Aorta (tissue), 5 donors: ENCODE measurements around the gene BTF3L4. TPM values are rescaled to one million over a fixed set of nuclear protein-coding genes. Genes with fewer than 3 reads are reported as not detected.
"Not testable (repeated sequence)": the region's sequence is repeated elsewhere in the genome, so short reads cannot be mapped to it uniquely, and the experiment has no call there.

Experiments
- ATAC-seq: fragments of 200-7000 bp; cut with Tn5 transposase; one replicate; pipeline ENCODE4 v1.9.1; 2022; ENCODE audit warnings: moderate library complexity; ENCODE audit not compliant: low FRiP score
- DNase-seq, 2 donors: peaks; one replicate each; pipeline ENCODE4 v3.0.0-alpha.2; 2020
- H3K27ac ChIP-seq, 2 donors: one replicate each; pipeline ENCODE4 v1.5.1; 2013; ENCODE audit warnings: low read length in 2 of 2, mild to moderate bottlenecking in 2 of 2, moderate library complexity in 2 of 2, control low read depth in 1 of 2, inconsistent platforms in 1 of 2, low read depth in 1 of 2
- H3K27me3 ChIP-seq, 2 donors: one replicate each; pipeline ENCODE4 v1.6.1; 2013; ENCODE audit warnings: control low read depth in 1 of 2, low read length in 1 of 2, mild to moderate bottlenecking in 1 of 2, moderate library complexity in 1 of 2; ENCODE audit not compliant: insufficient read depth in 2 of 2, control insufficient read depth in 1 of 2
- H3K36me3 ChIP-seq, 2 donors: one replicate each; pipeline ENCODE4 v1.6.1; 2013; ENCODE audit warnings: control low read depth in 1 of 2, low read length in 1 of 2, mild to moderate bottlenecking in 1 of 2; ENCODE audit not compliant: insufficient read depth in 2 of 2, control insufficient read depth in 1 of 2
- H3K4me1 ChIP-seq, 2 donors: one replicate each; pipeline ENCODE4 v1.6.1; 2013; ENCODE audit warnings: low read length in 2 of 2, control low read depth in 1 of 2, mild to moderate bottlenecking in 1 of 2, moderate library complexity in 1 of 2; ENCODE audit not compliant: insufficient read depth in 2 of 2, control insufficient read depth in 1 of 2
- H3K4me3 ChIP-seq, 2 donors: one replicate each; pipeline ENCODE4 v1.5.1; 2013; ENCODE audit warnings: low read length in 2 of 2, control low read depth in 1 of 2, mild to moderate bottlenecking in 1 of 2
- H3K9me3 ChIP-seq: one replicate; pipeline ENCODE4 v1.6.1; 2013; ENCODE audit warnings: mild to moderate bottlenecking, low read length; ENCODE audit not compliant: control insufficient read depth
- WGBS, 2 donors: extraction: QIAGEN DNeasy Blood & Tissue Kit; methylation state at CpG; one replicate each; pipeline ENCODE4 v1.1.7; 2013; 5-methylcytosine and 5-hydroxymethylcytosine counted together
- intact Hi-C, 2 donors: fragments of 100-400 bp; cut with DNase I; formaldehyde crosslinking; loops; one replicate each; pipeline versions ENCODE4 v1.14.2 to v1.15.0; 2022
- polyA plus RNA-seq, 2 donors: library from polyadenylated mRNA; stranded (reverse); fragments of 200-250 nt; gene quantifications; one replicate each; pipeline ENCODE4 v1.2.3, GENCODE V29; 2013
- total RNA-seq, 2 donors: library from RNA; stranded (reverse); fragmentation: NEBNext Ultra II Directional; extraction: Animal tissue kit (Norgen Biotek cat#: 25700); gene quantifications; one replicate each; pipeline ENCODE4 v1.2.1, GENCODE V29; 2021
- donor health status: healthy with polysubstance abuse.
- donor health status: Bipolar disorder and iron deficiency.
- donor health status: DM: no; HTN: no; CAD: no.
- donor health status: DM: no; HTN: no; CAD: no.
- donor health status: DM: yes; HTN: yes; CAD: no.

Gene BTF3L4
- total and polyA plus RNA-seq, 4 donors = 33.6 to 45.3 (median 38.2) TPM

DNA sequence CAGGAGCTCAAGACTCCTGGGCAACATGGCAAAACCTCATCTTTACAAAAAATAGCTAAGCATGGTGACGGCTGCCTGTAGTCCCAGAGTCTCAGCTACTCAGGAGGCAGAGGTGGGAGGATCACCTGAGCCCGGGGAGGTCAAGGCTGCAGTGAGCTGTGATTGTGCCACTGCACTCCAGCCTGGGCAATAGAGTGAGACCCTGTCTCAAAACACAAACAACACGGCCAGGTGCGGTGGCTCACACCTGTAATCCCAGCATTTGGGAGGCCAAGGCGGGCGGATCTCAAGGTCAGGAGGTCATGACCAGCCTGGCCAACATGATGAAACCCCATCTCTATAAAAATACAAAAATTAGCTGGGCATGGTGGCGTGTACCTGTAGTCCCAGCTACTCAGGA is 38.2 kb downstream of the BTF3L4 start:
- H3K27me3 ChIP-seq, H3K27ac ChIP-seq, H3K36me3 ChIP-seq, H3K4me1 ChIP-seq, H3K4me3 ChIP-seq, intact Hi-C loops, ATAC-seq, H3K9me3 ChIP-seq, DNase-seq: not testable (repeated sequence)
- WGBS, 2 donors = 92 to 93% methylated on average over 7 of the region's 7 CpGs

DNA sequence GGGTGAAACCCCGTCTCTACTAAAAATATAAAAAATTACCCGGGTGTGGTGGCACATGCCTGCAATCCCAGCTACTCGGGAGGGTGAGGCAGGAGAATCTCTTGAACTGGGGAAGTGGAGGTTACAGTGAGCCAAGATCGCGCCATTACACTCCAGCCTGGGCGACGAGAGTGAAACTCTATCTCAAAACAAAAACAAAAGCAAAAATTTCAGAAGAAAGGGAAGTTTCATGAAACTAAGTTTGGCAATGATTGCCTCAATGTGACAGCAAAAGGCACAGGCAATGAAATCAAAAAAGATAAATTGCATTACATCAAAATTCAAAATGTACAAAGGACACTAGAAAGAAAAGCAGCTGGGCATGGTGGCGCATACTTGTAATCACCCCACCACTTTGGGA is 40.1 kb downstream of the BTF3L4 start:
- no peaks in the 10 kb centered on the region for H3K27me3 ChIP-seq
- no peak for ATAC-seq
- H3K4me1 ChIP-seq = no peaks in the 10 kb centered on the region
- H3K27ac ChIP-seq = no peak overlapping the region
- no peaks in the 10 kb centered on the region for H3K36me3 ChIP-seq
- DNase-seq = no peak
- WGBS, 2 donors = 69 to 70% methylated on average over 8 of the region's 8 CpGs
- intact Hi-C loops = no loop called here
- no peak overlapping the region for H3K4me3 ChIP-seq
- H3K9me3 ChIP-seq = no peaks in the 10 kb centered on the region

DNA sequence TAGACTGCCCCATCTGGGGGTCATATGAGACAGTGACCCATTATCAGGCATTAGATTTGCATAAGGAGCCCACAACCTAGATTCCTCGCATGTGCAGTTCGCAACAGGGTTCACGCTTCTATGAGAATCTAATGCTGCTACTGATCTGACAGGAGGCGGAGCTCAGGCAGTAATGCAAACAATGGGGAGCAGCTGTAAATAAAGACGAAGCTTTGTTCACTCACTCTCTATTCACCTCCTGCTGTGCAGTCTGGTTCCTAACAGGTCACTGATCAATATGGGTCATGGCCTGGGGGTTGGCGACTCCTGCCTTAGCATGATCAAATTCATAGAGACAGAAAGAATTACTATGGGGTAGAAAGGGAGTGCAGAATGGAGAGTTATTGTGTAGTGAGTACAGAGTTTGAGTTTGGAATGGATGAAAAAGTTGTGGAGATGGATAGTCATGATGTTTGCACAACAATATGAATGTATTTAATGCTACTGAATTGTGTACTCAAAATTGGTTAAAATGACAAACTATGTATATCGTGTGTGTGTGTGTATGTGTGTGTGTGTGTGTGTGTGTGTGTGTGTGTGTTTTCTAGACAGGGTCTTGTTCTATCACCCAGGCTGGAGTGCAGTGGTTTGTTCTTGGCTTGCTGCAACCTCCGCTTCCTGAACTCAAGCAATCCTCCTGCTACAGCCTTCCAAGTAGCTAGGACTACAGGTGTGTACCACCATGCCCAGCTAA is 42.2 kb downstream of the BTF3L4 start:
- Histone ChIP-seq H3K4me1 (no peaks in the 10 kb centered on the region), H3K4me3 (no peak overlapping the region), H3K36me3 (no peaks in the 10 kb centered on the region), H3K27ac (no peak overlapping the region), H3K9me3 (no peaks in the 10 kb centered on the region), H3K27me3 (no peaks in the 10 kb centered on the region)
- intact Hi-C loops = no loop called here
- no peak for ATAC-seq
- WGBS, 2 donors = 60 to 65% methylated on average over 8 of the region's 8 CpGs
- DNase-seq = no peak

DNA sequence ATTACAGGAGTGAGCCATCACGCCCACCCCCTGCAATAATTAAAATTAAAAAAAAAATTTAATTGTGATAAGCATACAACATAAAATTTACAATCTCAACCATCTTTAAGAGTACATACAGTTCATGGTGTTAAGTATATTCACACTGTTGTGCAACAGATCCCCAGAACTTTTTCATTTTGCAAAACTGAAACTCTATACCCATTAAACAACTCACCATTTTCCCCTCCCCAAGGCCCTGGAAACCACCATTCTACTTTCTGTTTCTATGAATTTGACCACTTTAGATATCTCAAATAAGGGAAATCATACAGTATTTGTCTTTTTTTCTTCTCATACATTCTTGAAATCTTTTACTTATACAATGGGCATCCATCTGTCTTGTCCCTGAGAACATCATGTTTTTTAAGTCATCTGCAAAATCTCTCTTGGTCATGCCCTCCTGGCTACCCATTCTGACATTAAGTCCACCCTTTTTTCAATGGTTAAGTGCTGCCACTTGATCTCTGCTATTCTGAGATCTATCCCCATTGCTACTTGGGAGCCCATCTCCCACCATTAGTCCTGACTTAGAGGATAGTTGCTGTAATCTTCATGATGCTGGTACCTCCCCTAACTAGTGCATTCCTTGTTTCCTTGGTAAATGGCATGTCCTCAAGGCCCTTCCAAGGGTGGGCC is 46.4 kb downstream of the BTF3L4 start:
- Histone ChIP-seq H3K4me3 (no peak overlapping the region), H3K9me3 (no peaks in the 10 kb centered on the region), H3K27ac (no peak overlapping the region), H3K4me1 (no peaks in the 10 kb centered on the region), H3K27me3 (no peaks in the 10 kb centered on the region), H3K36me3 (no peaks in the 10 kb centered on the region)
- intact Hi-C loops = no loop called here
- no peak for DNase-seq
- WGBS, 2 donors = 86 to 94% methylated on average over 1 of the region's 1 CpG
- ATAC-seq = no peak

DNA sequence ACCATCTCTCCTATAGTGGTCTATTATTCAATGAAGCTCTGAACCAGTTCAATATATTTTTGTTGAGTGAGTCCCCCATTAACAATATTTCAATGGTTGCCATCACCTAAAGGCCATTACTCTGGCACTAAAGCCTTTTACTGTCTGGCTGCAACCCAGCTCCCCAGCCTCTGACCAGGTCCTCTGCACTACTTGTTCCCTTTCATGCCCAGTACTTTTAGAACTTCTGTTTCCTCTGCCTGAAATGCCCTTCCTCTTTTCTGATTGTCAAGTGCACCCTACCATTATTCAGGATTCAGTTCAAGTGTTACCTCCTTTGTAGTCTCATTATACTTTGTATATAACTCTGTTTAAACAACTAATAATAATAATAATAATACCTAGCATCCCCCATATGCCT is 55.4 kb downstream of the BTF3L4 start:
- H3K9me3 ChIP-seq = no peaks in the 10 kb centered on the region
- intact Hi-C loops = no loop called here
- H3K27ac ChIP-seq = no peak overlapping the region
- ATAC-seq (no peak), DNase-seq (no peak)
- no peaks in the 10 kb centered on the region for H3K36me3 ChIP-seq
- H3K4me1 ChIP-seq = no peaks in the 10 kb centered on the region
- no peaks in the 10 kb centered on the region for H3K27me3 ChIP-seq
- no peak overlapping the region for H3K4me3 ChIP-seq

DNA sequence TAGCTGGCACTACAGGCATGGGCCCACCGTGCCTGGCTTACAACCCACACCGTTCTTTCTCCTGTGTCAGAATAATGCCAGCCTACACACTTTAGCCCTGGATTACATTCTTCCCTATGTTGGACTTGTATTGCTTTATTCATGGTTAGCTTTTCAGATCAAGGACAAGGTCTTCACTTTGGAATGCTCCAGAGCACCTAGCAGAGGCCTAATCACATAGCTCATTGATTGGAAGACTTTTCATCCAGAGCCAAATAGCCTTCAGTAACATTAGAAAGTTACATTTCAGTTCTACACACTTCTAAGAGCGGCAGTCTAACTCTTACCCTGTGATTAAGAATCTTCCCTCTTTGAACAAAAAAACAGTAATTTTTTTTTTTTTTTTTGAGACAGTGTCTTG is 56.4 kb downstream of the BTF3L4 start:
- intact Hi-C loops = no loop called here
- H3K4me1 ChIP-seq = no peaks in the 10 kb centered on the region
- ATAC-seq (no peak), DNase-seq (no peak)
- no peaks in the 10 kb centered on the region for H3K36me3 ChIP-seq
- no peak overlapping the region for H3K27ac ChIP-seq
- H3K27me3 ChIP-seq = no peaks in the 10 kb centered on the region
- no peaks in the 10 kb centered on the region for H3K9me3 ChIP-seq
- 87 to 92% methylated on average over 3 of the region's 3 CpGs for WGBS, 2 donors
- H3K4me3 ChIP-seq = no peak overlapping the region

DNA sequence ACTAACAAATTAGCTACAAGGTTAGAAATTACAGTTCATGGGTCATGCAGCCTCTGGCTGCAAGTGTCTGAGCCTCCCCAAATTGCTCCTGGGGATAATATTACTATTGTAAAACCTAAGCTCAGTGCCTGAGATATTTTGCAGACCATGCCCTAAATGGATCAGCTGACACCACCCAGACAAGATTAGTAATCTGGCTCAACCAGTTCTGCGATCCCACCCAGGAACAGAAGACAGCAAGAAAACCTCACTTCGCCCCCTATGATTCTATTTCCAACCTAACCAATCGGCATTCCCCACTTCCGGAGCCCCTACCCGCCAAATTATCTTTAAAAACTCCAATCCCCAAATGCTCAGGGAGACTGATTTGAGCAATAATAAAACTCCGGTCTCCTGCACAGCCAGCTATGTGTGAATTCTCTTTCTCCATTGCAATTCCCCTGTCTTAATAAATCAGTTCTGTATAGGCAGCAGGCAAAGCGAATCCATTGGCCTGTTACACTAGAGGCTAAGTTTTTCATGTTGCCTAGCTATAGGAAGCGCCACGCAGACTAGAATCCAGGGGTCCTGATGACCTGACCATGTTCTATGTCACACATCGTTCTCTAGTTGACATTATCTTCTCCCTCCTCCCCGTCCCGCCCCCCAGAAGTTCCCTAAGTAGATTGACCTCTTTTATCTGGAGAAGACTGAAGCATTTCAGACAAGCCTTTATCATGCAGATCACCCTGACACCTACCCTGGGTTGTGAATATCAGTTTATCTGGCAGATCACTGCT is 63.4 kb downstream of the BTF3L4 start:
- H3K36me3 ChIP-seq = no peaks in the 10 kb centered on the region
- H3K27me3 ChIP-seq = no peaks in the 10 kb centered on the region
- 66% methylated on average over 12 of the region's 12 CpGs for WGBS, 2 donors
- H3K9me3 ChIP-seq = no peaks in the 10 kb centered on the region
- ATAC-seq (no peak), DNase-seq (no peak)
- no peak overlapping the region for H3K4me3 ChIP-seq
- no peak overlapping the region for H3K27ac ChIP-seq
- no peaks in the 10 kb centered on the region for H3K4me1 ChIP-seq
- intact Hi-C loops = no loop called here

DNA sequence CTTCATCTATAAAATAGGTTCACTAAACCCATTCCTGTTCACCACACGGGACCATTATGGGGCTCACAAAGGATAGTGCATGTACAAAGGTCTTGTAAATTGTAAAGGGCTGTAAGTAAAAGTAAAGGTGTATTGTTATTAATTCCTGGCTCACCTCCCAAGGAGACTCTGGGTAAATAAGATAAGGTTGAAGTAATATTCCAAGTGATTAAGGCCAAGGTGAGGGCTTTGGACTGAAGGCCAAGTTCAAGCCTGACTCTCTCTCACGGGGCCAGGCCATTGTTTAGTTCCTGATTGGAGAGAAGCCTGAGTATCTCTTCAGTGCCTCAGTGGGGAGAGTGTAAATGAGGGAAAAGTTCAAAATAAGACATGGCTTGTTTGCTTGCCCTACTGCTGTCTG is 66.3 kb downstream of the BTF3L4 start:
- 72 to 78% methylated on average over 2 of the region's 2 CpGs for WGBS, 2 donors
- DNase-seq = no peak
- no peaks in the 10 kb centered on the region for H3K4me1 ChIP-seq
- ATAC-seq = no peak
- intact Hi-C loops = no loop called here
- H3K4me3 ChIP-seq = no peak overlapping the region
- H3K9me3 ChIP-seq = no peaks in the 10 kb centered on the region
- no peaks in the 10 kb centered on the region for H3K36me3 ChIP-seq
- no peaks in the 10 kb centered on the region for H3K27me3 ChIP-seq
- no peak overlapping the region for H3K27ac ChIP-seq
